ENCODE measurements around the gene CCDC178.

DNA sequence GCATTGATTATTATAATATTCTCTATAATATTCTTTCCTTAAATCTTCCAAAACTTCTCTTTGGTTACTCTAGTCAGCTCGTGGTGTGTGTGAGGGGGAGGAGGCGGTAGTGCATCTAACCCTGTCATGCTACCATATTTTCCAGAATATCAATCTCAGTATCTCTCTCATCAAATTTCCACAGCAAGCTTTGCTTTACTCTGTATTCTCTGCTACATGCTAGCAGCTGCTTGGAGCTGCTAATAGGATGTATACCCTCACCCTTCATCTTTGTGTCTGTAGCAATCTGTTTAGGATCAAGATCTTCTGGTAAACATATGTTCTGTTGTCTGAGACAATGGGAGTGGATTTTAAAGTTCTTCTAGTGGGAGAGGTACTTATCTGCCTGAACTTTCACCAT is 363.9 kb downstream of the CCDC178 start:
- TF ChIP-seq REST (IDR thresholded peaks at IDR 0.05; ENCODE audit: insufficient read depth in 1 of 2, low read depth in 2 of 2, low read length in 2 of 2) = no peak
- no peak for TF ChIP-seq POLR2AphosphoS5 (IDR thresholded peaks at IDR 0.05; ENCODE audit: low read depth, low read length)
- TF ChIP-seq SIN3A (IDR thresholded peaks at IDR 0.05; ENCODE audit: borderline replicate concordance, insufficient read depth, low read length) = no peak
- TF ChIP-seq TAF1 (IDR thresholded peaks at IDR 0.05; ENCODE audit: borderline replicate concordance, insufficient read depth, low read length) = no peak
